HUES64 (cell line): ENCODE results near the gene DUSP15.

Experiments used
- H3K27ac ChIP-seq: 2 replicates; pipeline ENCODE4 v1.7.0; 2013; ENCODE audit warnings: low read depth, low read length, inconsistent platforms
- H3K27me3 ChIP-seq: 2 replicates; pipeline ENCODE4 v1.6.1; 2013; ENCODE audit warnings: mild to moderate bottlenecking, low read length; ENCODE audit not compliant: insufficient read depth
- H3K36me3 ChIP-seq: 2 replicates; pipeline ENCODE4 v1.6.1; 2013; ENCODE audit warnings: mild to moderate bottlenecking, low read length; ENCODE audit not compliant: insufficient read depth
- H3K4me1 ChIP-seq: 2 replicates; pipeline ENCODE4 v1.6.1; 2013; ENCODE audit warnings: mild to moderate bottlenecking, low read length, moderate library complexity; ENCODE audit not compliant: insufficient read depth
- H3K4me3 ChIP-seq: 2 replicates; pipeline ENCODE4 v1.5.1; 2013; ENCODE audit warnings: mild to moderate bottlenecking, low read length, moderate library complexity
- H3K9ac ChIP-seq: 2 replicates; pipeline ENCODE4 v1.6.1; 2013; ENCODE audit warnings: mild to moderate bottlenecking, low read depth, low read length
- H3K9me3 ChIP-seq: 2 replicates; pipeline ENCODE4 v1.6.1; 2013; ENCODE audit warnings: low read depth, low read length; ENCODE audit not compliant: insufficient read depth
- WGBS: fragments of 150-250, 120-280 bp; methylation state at CpG from one replicate; pipeline ENCODE4 v1.1.7; 2013; ENCODE audit warnings: missing lambda C conversion rate; 5-methylcytosine and 5-hydroxymethylcytosine counted together

DUSP15 gene

GRCh38 chr20:31843288-31843687 is 27.0 kb downstream of the DUSP15 start:
- 79% methylated on average over 6 of the region's 6 CpGs for WGBS
- no peaks in the 10 kb centered on the region for H3K9me3 ChIP-seq
- H3K4me1 ChIP-seq, result peaks cover 15% of the 10 kb centered on the region
- H3K9ac ChIP-seq, result no peak overlapping the region
- H3K36me3 ChIP-seq, result no peaks in the 10 kb centered on the region
- H3K4me3 ChIP-seq, result no peak overlapping the region
- H3K27ac ChIP-seq, result no peak overlapping the region
- no peaks in the 10 kb centered on the region for H3K27me3 ChIP-seq

DNA sequence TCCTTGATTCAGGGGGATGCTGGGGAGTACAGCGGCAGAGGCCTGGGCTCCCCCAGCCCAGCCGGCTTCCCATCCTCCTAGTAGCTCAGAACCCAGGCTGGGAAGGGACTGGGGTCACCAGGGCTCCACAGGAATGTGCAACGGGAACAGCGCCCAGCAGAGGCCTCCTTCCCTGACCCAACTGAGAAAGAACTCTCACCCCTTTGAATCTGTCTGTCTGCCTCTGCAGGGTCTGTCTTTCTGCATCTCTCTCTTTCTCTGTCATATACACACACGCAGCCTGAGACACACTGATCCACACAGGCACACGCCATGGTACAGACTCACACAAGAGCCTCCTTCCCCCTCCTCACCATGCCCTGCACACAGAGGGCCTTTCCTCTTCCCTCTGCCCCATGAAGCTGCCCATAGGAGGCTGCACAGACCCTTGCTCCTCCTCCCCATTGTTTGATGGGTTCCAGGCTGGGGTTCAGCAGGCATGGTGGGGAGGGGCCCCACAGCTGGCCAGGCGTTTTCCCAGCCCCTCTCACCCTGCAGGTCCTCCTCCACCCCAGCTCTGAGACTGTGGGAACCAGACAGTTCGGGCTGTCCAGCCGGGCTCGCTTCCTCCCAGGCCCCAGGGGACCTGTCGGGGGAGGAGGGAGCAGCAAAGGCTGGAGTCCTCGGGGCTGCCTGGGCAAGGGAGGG is 27.7 kb downstream of the DUSP15 start:
- no peak overlapping the region for H3K4me3 ChIP-seq
- no peak overlapping the region for H3K9ac ChIP-seq
- no peak overlapping the region for H3K27ac ChIP-seq
- H3K27me3 ChIP-seq, result no peaks in the 10 kb centered on the region
- no peaks in the 10 kb centered on the region for H3K9me3 ChIP-seq
- 47% methylated on average over 12 of the region's 12 CpGs for WGBS
- no peaks in the 10 kb centered on the region for H3K36me3 ChIP-seq
- peaks cover 20% of the 10 kb centered on the region for H3K4me1 ChIP-seq

GRCh38 chr20:31841928-31842327 is 28.4 kb downstream of the DUSP15 start:
- Histone ChIP-seq H3K9me3 (no peaks in the 10 kb centered on the region), H3K9ac (no peak overlapping the region), H3K4me3 (no peak overlapping the region), H3K27ac (no peak overlapping the region), H3K4me1 (peaks cover 27% of the 10 kb centered on the region), H3K36me3 (no peaks in the 10 kb centered on the region), H3K27me3 (no peaks in the 10 kb centered on the region)
- 93% methylated on average over 8 of the region's 8 CpGs for WGBS

GRCh38 chr20:31840906-31841816 is 29.2 kb downstream of the DUSP15 start:
- no peaks in the 10 kb centered on the region for H3K27me3 ChIP-seq
- 80% methylated on average over 15 of the region's 15 CpGs for WGBS
- no peaks in the 10 kb centered on the region for H3K36me3 ChIP-seq
- H3K4me3 ChIP-seq, result no peak overlapping the region
- H3K27ac ChIP-seq, result no peak overlapping the region
- H3K4me1 ChIP-seq, result peaks cover 30% of the 10 kb centered on the region
- no peaks in the 10 kb centered on the region for H3K9me3 ChIP-seq
- no peak overlapping the region for H3K9ac ChIP-seq

- no peak overlapping the region for H3K4me3 ChIP-seq
- no peaks in the 10 kb centered on the region for H3K9me3 ChIP-seq
- H3K27me3 ChIP-seq, result no peaks in the 10 kb centered on the region
- no peak overlapping the region for H3K9ac ChIP-seq
- H3K4me1 ChIP-seq, result peaks cover 28% of the 10 kb centered on the region
- no peaks in the 10 kb centered on the region for H3K36me3 ChIP-seq
- H3K27ac ChIP-seq, result no peak overlapping the region
- 92% methylated on average over 5 of the region's 5 CpGs for WGBS
Observed at GRCh38 chr20:31839782-31840487, 30.4 kb downstream of the DUSP15 start.

GRCh38 chr20:31838646-31839292 is 31.6 kb downstream of the DUSP15 start:
- Histone ChIP-seq H3K36me3 (no peaks in the 10 kb centered on the region), H3K4me3 (no peak overlapping the region), H3K27me3 (no peaks in the 10 kb centered on the region), H3K4me1 (peaks cover 29% of the 10 kb centered on the region), H3K27ac (no peak overlapping the region), H3K9ac (no peak overlapping the region), H3K9me3 (no peaks in the 10 kb centered on the region)
- 95% methylated on average over 9 of the region's 9 CpGs for WGBS

DNA sequence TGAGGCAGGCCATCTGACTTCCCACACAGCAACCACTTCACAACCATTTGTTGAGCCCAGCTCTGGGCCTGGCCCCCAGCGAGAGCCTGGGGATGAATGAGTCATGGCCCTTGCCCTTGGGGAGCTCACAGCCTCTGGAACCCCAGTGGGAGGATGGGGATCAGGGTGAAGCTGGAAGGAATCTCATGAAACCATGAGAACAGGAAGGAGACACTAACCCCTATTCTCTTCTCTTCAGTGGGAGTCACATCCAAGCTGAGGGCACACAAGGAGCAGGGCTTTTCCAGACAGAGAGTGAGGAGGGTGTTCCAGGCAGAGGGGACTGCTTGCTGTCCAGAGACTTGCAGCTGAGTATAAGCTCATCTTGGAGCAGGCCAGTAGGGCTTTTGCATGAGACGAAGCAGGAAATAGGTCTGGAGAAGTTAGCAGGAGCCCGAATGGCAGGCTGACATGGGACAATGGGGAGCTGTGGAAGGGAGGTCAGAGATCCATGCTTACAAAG is 32.4 kb downstream of the DUSP15 start:
- Histone ChIP-seq H3K9ac (no peak overlapping the region), H3K27ac (no peak overlapping the region), H3K36me3 (no peaks in the 10 kb centered on the region), H3K4me3 (no peak overlapping the region), H3K4me1 (peaks cover 27% of the 10 kb centered on the region), H3K9me3 (no peaks in the 10 kb centered on the region), H3K27me3 (no peaks in the 10 kb centered on the region)
- WGBS, result 68% methylated on average over 3 of the region's 3 CpGs

GRCh38 chr20:31836853-31837608 is 33.3 kb downstream of the DUSP15 start:
- H3K9me3 ChIP-seq, result no peaks in the 10 kb centered on the region
- 74% methylated on average over 5 of the region's 5 CpGs for WGBS
- no peak overlapping the region for H3K27ac ChIP-seq
- H3K4me1 ChIP-seq, result peaks cover 19% of the 10 kb centered on the region; the same call in 1 of the 2 replicates
- no peaks in the 10 kb centered on the region for H3K27me3 ChIP-seq
- no peak overlapping the region for H3K9ac ChIP-seq
- H3K4me3 ChIP-seq, result no peak overlapping the region
- no peaks in the 10 kb centered on the region for H3K36me3 ChIP-seq

DNA sequence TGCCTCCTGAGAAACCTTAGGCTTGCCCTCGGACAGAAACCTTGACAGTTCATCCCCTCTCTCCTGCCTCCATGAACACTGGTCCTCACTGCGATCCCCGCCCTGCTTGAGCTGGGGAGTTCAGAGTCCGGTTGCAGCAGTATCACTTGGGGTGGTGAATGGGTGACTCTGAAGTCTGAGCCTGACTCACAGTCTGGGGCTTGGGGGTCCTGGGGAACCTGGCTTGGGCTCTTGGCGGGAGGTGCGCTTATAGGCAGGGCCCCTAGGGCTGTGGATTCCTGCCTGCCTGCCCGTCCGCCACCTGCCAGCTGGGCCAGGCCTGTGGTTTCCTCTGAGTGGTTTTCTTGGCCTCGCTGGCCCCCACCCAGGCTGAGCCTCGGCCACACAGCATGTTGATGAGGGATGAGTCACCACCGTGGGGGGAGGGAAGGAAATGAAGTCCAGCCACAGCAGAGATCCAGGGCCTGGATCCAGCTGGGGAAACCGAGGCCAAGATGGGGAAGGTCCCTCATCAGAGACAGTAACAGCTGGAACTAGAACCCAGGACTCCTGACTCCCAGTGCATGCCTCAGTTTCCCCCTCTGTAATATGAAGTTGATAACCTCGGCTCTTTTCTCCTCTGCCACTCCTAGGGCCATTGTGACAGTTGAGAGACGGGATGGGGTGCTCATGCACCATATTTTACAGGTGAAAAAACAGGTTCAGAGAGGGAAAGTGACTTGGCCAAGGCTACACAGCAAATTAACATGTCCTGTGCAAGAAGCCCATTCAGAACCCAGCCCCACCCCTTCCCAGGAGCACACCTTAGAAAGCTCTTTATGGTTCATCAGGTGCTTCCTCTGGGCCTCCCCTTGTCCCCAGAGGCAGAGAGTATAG is 34.1 kb downstream of the DUSP15 start:
- Histone ChIP-seq H3K9me3 (no peaks in the 10 kb centered on the region), H3K9ac (no peak overlapping the region), H3K27ac (no peak overlapping the region), H3K27me3 (no peaks in the 10 kb centered on the region), H3K4me1 (peaks cover 19% of the 10 kb centered on the region; the same call in 1 of the 2 replicates), H3K4me3 (no peak overlapping the region), H3K36me3 (no peaks in the 10 kb centered on the region)
- 72% methylated on average over 14 of the region's 14 CpGs for WGBS
